ENCODE results near the gene IDH2. TPM values are rescaled to one million over a fixed set of nuclear protein-coding genes. Genes with fewer than 3 reads are reported as not detected.

IDH2 gene
- total RNA-seq, 1 donor from 2014 or later: 126 TPM

- H3K4me3 Mint-ChIP-seq: no peak overlapping the region
- no peak overlapping the region for H3K27ac Mint-ChIP-seq
- H3K36me3 Mint-ChIP-seq: peaks cover 5% of the 10 kb centered on the region
Observed at GRCh38 chr15:90033448-90033847, 68.8 kb downstream of the IDH2 start.

More at GRCh38 chr15:90033448-90033847, 68.8 kb downstream of the IDH2 start:
- no peaks in the 10 kb centered on the region for H3K9me3 Mint-ChIP-seq
- H3K27me3 Mint-ChIP-seq (ENCODE audit: low read depth): no peaks in the 10 kb centered on the region
- peaks cover 45% of the 10 kb centered on the region for H3K4me1 Mint-ChIP-seq
- TF ChIP-seq CTCF (IDR thresholded peaks at IDR 0.05; ENCODE audit: unreplicated experiment): no peak
- no peak for DNase-seq (ENCODE audit: low spot score in 2 of 2, unreplicated experiment in 2 of 2)

Other genes starting within 250 kb of the IDH2 start
- 25.3 to 28.3 TPM (median 26.5 TPM) in 3 replicates for gene AP3S2, start 208.5 kb downstream of the IDH2 start, total RNA-seq
- 26.4 to 29.2 TPM (median 26.4 TPM) in 3 replicates for gene ARPIN, start 189.5 kb downstream of the IDH2 start, total RNA-seq
- 30.3 to 31.7 TPM (median 30.4 TPM) in 3 replicates for gene ZNF710, start 101.1 kb downstream of the IDH2 start, total RNA-seq
- 32.3 to 37.7 TPM (median 35.4 TPM) in 3 replicates for gene SEMA4B, start 98.9 kb upstream of the IDH2 start, total RNA-seq
- gene CIB1, start 131.5 kb upstream of the IDH2 start, total RNA-seq: 16.9 to 18.1 TPM (median 17.6 TPM) in 3 replicates
- 8.0 to 9.2 TPM (median 8.4 TPM) in 3 replicates for gene GDPGP1, start 131.7 kb upstream of the IDH2 start, total RNA-seq
- gene TTLL13, start 147.1 kb upstream of the IDH2 start, total RNA-seq: 0.33 to 0.77 TPM (median 0.47 TPM) in 3 replicates
- 91.9 to 93.4 TPM (median 92.8 TPM) in 3 replicates for gene NGRN, start 163.2 kb upstream of the IDH2 start, total RNA-seq
- 7.4 to 10.0 TPM (median 8.0 TPM) in 3 replicates for gene ZNF774, start 249.8 kb upstream of the IDH2 start, total RNA-seq

All from mesothelial cell of epicardium (in vitro differentiated cells).